Measurements from ENCODE around the gene ABAT.

ABAT gene

DNA sequence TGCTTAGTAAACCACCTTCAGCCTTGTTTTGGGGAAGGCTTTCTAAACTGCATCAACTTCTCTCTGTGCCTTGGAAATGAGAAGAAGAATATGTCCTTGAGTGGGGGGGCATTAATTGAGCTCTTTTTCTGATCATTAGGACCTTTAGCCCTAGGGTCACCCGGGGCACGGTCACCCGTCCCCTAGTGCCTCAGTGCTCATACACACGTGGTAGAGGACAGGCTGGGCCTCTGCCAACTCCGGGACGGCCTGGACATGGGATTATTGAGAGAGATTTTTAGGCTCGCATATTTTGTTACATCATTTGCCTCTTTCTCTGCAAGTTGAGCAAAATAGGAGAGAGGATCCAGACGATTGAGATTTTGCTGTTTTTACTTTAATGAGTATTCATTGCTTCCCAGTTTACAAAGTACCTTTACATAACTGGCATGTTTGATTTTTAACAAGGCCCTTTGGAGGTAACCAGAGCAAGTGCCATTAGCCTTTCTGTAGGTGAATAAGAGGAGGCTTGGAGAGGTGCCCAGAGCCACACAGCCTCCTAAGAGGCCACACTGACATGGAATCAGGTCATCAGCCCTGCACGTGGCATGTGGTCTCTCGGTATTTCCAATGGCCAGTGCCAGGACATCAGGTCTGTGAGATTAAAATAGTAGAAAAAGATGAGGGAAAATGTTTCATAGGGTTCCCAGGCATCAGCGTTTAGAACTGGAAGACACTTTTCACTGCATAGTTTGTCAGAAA lies 134.4 kb downstream of the ABAT start:
- no peak for DNase-seq (ENCODE audit: low read depth in 3 of 3, low spot score in 1 of 3)

- DNase-seq (ENCODE audit: low read depth in 3 of 3, low spot score in 1 of 3) = no peak
Measured at GRCh38 chr16:8812162-8812843, 137.9 kb downstream of the ABAT start.

GRCh38 chr16:8814095-8814806 lies 139.8 kb downstream of the ABAT start:
- DNase-seq (ENCODE audit: low read depth in 3 of 3, low spot score in 1 of 3) = no peak

DNA sequence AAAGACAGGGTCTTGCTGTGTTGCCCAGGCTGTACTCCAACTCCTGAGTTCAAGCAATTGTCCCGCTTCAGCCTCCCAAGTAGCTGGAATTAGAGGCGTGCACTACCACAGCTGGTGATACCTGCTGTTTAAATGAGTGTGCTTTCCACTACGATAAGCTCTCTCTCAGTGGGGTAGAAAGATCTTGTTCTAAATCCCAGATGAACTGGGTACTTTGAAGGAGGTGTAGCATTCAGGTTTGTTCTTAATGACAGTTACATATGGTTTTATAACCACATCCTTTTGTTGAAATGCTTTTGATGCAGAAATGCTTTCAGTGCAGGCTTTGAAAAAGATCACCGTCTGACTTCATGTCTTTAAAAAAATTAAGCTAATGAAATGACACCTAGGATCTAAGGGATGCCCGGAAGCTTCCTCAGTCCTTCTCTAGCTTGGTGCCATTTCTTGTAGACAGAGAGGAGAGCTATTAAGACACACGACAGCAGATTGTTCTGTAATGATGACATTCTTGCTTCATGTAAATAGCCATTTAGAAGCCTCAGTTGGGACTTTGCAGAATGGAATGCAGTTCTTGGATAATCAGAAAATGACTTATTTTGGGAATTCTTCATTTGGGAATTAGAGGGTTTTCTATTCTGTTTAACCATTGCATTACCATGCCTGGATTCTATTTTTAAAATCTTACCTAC lies 142.7 kb downstream of the ABAT start:
- DNase-seq (ENCODE audit: low read depth in 3 of 3, low spot score in 1 of 3) = no peak

DNA sequence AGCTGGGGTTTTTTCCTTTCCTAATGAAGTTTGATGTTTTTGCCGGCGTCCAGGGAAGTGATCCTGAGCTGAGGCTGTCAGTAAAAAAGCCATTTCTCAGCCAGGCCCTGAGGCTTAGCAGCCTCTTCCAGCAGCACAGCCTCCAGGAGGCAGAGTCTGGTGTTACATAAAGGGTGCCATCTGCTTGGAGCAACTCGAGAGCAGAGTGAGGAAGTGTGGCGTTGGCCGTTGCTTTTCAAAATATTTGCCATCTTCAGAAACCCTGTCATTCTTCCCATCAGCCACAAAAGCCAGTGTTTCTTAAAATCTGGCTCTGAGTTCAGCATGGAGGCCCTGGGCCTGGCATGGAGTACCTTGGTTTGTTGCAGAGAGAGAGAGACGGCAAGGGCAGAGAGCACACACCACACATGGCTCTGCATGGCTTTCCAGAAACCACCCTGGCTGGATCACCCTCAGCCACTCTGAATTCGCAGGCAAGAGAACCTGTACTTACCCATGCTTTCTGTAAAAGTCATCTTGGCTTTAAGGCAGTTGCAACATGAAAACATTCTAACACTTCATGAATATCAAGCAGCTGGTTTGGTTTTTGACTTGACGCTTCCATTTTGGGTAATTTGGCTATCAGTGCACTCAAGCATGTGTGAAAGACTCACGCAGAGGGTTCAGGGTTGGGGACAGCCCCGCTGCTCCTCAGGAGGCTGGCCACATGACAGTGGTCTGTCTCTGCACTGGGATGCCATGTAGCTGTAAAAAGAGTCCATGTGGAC lies 144.3 kb downstream of the ABAT start:
- DNase-seq (ENCODE audit: low read depth in 3 of 3, low spot score in 1 of 3) = no peak

DNA sequence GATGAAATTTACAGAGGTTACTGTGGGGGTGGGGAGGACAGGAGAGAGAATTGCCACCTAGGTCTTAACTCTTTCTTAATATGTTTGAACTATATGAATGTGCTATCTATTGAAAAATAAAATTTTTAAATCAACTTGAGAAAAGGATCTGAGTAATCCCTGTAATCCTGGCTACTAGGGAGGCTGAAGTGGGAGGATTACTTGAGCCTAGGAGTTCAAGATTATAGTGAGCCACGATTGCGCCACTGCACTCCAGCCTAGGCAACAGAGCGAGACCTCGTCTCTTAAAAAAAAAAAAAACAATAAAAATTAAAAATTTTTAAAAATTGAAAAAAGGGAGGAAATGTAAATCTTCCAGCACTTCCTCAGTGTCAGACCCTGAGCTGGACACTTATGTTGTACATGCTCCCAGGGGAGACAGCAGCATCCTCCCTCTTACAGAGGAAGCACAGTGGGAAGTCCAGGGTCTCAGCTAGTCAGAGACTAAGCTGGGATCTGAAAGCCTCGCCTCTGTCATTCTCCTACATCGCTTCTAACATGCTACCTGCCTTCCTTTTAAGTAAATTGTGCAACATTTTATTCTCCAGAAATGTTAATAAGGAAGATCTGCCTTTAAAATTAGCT lies 145.1 kb downstream of the ABAT start:
- DNase-seq (ENCODE audit: low read depth in 3 of 3, low spot score in 1 of 3) = no peak

DNA sequence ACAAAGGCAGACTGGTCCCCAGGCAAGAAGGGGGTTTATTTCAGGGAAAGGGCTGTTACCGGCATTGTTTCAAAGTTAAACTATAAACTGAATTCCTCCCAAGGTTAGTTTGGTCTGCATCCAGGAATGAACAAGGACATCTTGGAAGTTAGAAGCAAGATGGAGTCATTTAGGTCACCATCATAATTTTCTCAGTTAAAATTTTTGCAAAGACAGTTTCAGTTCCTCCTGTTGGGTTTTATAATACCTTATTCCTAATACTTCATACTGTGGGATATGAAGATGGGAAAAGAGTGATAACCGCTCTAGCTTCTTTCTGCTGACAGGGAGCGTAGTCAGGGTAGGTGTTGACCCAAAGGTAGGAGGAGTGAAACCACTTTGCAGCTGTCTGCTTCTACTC lies 148.0 kb downstream of the ABAT start:
- DNase-seq (ENCODE audit: low read depth in 3 of 3, low spot score in 1 of 3) = no peak

GRCh38 chr16:8826278-8826879 lies 152.0 kb downstream of the ABAT start:
- no peak for DNase-seq (ENCODE audit: low read depth in 3 of 3, low spot score in 1 of 3)

DNA sequence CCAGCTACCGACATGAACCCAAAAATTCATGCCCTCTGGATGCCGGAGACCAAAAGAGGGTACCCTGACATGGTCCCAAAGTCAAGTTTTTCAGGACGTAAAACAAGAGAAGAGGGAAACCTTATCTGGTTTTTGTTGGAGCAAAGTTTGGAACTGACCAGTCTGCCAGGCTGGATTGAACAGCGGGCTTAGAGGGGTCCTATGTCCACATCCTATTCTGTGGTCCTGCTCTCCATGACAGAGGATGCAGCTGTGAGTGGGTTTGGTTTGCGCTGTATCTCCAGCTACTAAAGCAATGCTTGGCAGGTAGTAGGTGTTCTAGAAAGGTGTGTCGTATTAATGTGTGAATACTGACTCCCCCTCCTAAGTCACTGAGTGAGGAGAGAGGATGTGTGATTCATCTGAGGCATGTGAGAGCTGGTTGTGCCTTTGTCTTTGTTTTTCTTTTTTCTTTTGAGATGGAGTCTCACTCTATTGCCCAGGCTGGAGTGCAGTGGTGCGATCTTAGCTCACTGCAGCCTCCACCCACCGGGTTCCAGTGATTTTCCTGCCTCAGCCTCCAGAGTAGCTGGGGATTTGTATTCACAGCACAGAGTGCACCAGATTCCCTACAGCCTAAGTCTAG lies 154.2 kb downstream of the ABAT start:
- no peak for DNase-seq (ENCODE audit: low read depth in 3 of 3, low spot score in 1 of 3)

DNA sequence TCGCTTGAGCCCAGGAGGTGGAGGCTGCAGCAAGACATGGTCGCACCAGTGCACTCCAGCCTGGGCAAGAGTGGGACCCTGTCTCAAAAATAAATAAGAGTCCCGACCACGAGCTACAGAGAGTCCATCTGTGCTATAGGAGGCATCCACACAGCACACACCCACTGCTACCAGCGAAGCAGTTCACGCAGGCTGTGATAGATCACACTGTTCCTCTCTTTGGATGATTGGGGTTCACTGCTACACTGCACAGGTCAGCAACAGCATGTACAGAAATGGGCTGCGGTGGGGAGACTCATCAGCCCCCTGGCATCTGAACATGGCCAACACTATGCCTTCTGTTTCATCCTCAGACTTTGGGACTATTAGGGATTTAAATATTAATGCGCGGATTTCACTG lies 157.0 kb downstream of the ABAT start:
- no peak for DNase-seq (ENCODE audit: low read depth in 3 of 3, low spot score in 1 of 3)

DNA sequence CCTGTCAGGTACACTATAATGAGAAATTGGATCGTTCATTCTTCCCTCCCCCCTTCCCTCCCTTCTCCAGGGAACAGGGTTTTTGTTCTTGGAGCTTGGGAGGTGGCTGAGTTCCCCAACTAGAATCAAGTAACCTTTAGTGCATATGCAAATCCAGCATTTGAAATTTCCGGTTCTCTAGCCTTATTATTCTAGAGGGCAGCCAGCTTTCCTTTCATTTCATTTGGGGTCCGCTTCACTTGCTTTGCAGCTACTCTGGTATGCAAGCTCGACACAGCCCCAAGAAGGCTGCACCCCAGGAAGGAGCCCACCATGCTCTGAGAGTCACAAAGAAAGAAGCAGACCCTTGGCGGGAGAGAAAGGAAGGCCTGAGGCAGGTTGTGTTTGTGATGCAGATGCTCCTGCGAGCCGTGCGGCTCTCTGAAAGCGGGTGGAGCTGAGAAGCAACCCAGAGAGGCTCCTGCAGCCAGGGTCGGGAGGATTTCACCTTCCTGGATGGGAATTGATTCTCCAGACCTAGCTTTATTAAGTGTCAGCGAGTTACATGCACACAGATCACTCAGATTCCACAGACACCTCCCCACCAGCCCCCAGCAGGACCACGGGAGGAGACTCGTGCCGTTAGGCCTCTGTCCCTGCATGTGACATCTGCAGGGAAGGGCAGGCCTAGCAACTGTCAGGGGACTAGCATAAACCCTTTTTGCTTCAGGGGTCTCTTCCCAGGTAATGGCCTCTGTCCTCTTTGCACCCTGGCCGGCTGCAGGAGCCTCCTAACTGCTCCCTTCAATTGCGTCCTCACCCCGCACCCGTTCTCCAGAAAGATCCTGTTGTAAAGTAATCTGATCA lies 157.7 kb downstream of the ABAT start:
- no peak for DNase-seq (ENCODE audit: low read depth in 3 of 3, low spot score in 1 of 3)

- DNase-seq (ENCODE audit: low read depth in 3 of 3, low spot score in 1 of 3) = no peak
Measured at GRCh38 chr16:8832717-8833105, 158.3 kb downstream of the ABAT start.

Data from stimulated activated CD4-positive, alpha-beta T cell treated with anti-CD3 and anti-CD28 coated beads, TNF-alpha, amount 100 ng/mL, for 1 hour (primary cell).